WTC11 (cell line): ENCODE measurements around the gene WWOX. TPM values are rescaled to one million over a fixed set of nuclear protein-coding genes. Genes with fewer than 3 reads are reported as not detected.

ENCODE experiments used
- ATAC-seq: fragments of 200-7000 bp; cut with Tn5 transposase; 2 replicates; pipeline ENCODE4 v1.10.0; 2021; ENCODE audit warnings: mild to moderate bottlenecking, moderate library complexity
- CTCF ChIA-PET: fragments of 300-600 bp; sonication (Branson Sonifier 250); formaldehyde crosslinking; loops from one replicate; lab custom pipeline; 2021; ENCODE audit warnings: antibody characterized with exemption; lab: Charles Lee
- POLR2A ChIA-PET: fragments of 350-600 bp; sonication (Branson Sonifier 250); formaldehyde crosslinking; loops from one replicate; lab custom pipeline; 2021; ENCODE audit warnings: antibody characterized with exemption; lab: Charles Lee
- DNase-seq: peaks from one replicate; pipeline ENCODE4 v3.0.0; 2021; ENCODE audit warnings: low spot score
- H3K27ac Mint-ChIP-seq: 2 replicates; pipeline ENCODE4 v1.8.0; 2021; ENCODE audit warnings: mixed read lengths
- H3K27me3 Mint-ChIP-seq: 2 replicates; pipeline ENCODE4 v1.8.0; 2021; ENCODE audit warnings: low read depth, mild to moderate bottlenecking, moderate library complexity, mixed read lengths
- H3K36me3 Mint-ChIP-seq: 2 replicates; pipeline ENCODE4 v1.8.0; 2021; ENCODE audit warnings: mixed read lengths
- H3K4me1 Mint-ChIP-seq: 2 replicates; pipeline ENCODE4 v1.8.0; 2022; ENCODE audit warnings: mixed read lengths
- H3K4me3 Mint-ChIP-seq: 2 replicates; pipeline ENCODE4 v1.8.0; 2021; ENCODE audit warnings: mild to moderate bottlenecking, moderate library complexity, mixed read lengths
- H3K9me3 Mint-ChIP-seq: 2 replicates; pipeline ENCODE4 v1.8.0; 2021; ENCODE audit warnings: mixed read lengths
- CBFB ChIP-seq: sonication (generic); formaldehyde crosslinking; IDR thresholded peaks from 2 replicates; pipeline ENCODE4 v1.8.1; 2022; ENCODE audit warnings: mild to moderate bottlenecking, low read depth, missing genetic modification reagents
- CREB1 ChIP-seq: sonication (generic); formaldehyde crosslinking; IDR thresholded peaks from 2 replicates; pipeline ENCODE4 v1.8.0; 2023; ENCODE audit warnings: mild to moderate bottlenecking, missing genetic modification reagents
- ETV6 ChIP-seq: sonication (generic); formaldehyde crosslinking; IDR thresholded peaks from 2 replicates; pipeline ENCODE4 v1.8.1; 2022; ENCODE audit warnings: mild to moderate bottlenecking, missing genetic modification reagents
- FOXJ3 ChIP-seq: sonication (generic); formaldehyde crosslinking; IDR thresholded peaks from 2 replicates; pipeline ENCODE4 v1.9.0; 2021; ENCODE audit warnings: missing genetic modification reagents, mild to moderate bottlenecking, borderline replicate concordance
- IRF1 ChIP-seq: sonication (generic); formaldehyde crosslinking; IDR thresholded peaks from 2 replicates; pipeline ENCODE4 v1.8.0; 2023; ENCODE audit warnings: missing genetic modification reagents
- KAT7 ChIP-seq: sonication (generic); formaldehyde crosslinking; IDR thresholded peaks from 2 replicates; pipeline ENCODE4 v1.8.1; 2023; ENCODE audit warnings: missing genetic modification reagents, mild to moderate bottlenecking, borderline replicate concordance
- NR1H2 ChIP-seq: sonication (generic); formaldehyde crosslinking; IDR thresholded peaks from 2 replicates; pipeline ENCODE4 v1.9.0; 2021; ENCODE audit warnings: mild to moderate bottlenecking, moderate library complexity, missing genetic modification reagents
- OVOL2 ChIP-seq: fragments of 250-450 bp; sonication (Bioruptor Pico); IDR thresholded peaks from 2 replicates; pipeline ENCODE4 v1.9.0; 2021; ENCODE audit warnings: mild to moderate bottlenecking, borderline replicate concordance
- RELA ChIP-seq: sonication (generic); formaldehyde crosslinking; IDR thresholded peaks from 2 replicates; pipeline ENCODE4 v1.8.1; 2022; ENCODE audit warnings: missing genetic modification reagents, mild to moderate bottlenecking, borderline replicate concordance
- SMAD4 ChIP-seq: sonication (generic); formaldehyde crosslinking; IDR thresholded peaks from 2 replicates; pipeline ENCODE4 v1.8.0; 2022; ENCODE audit warnings: mild to moderate bottlenecking, missing genetic modification reagents
- SOX15 ChIP-seq: fragments of 250-450 bp; sonication (Bioruptor Pico); IDR thresholded peaks from 2 replicates; pipeline ENCODE4 v1.9.0; 2021; ENCODE audit warnings: mild to moderate bottlenecking
- USF2 ChIP-seq: sonication (generic); formaldehyde crosslinking; IDR thresholded peaks from 2 replicates; pipeline ENCODE4 v1.8.1; 2023; ENCODE audit warnings: mild to moderate bottlenecking, missing genetic modification reagents, moderate library complexity
- ZBTB21 ChIP-seq: sonication (generic); formaldehyde crosslinking; IDR thresholded peaks from 2 replicates; pipeline ENCODE4 v1.8.1; 2023; ENCODE audit warnings: mild to moderate bottlenecking, missing genetic modification reagents, borderline replicate concordance
- ZNF232 ChIP-seq: sonication (generic); formaldehyde crosslinking; IDR thresholded peaks from 2 replicates; pipeline ENCODE4 v1.8.0; 2022; ENCODE audit warnings: mild to moderate bottlenecking, missing genetic modification reagents
- total RNA-seq: library from RNA; stranded (reverse); gene quantifications from 3 replicates; pipeline ENCODE4 v1.2.3, GENCODE V29; 2021
- TF ChIP-seq, protein P1 (sequence below): sonication (generic); formaldehyde crosslinking; IDR thresholded peaks from 2 replicates; pipeline ENCODE4 v1.8.1; 2023; ENCODE audit warnings: mild to moderate bottlenecking, missing genetic modification reagents, moderate library complexity
- TF ChIP-seq, protein P2 (sequence below): fragments of 250-450 bp; sonication (Bioruptor Pico); IDR thresholded peaks from 2 replicates; pipeline ENCODE4 v2.1.2; 2022; ENCODE audit warnings: mild to moderate bottlenecking, moderate library complexity
- TF ChIP-seq, protein P3 (sequence below): fragments of 250-450 bp; sonication (Bioruptor Pico); IDR thresholded peaks from 2 replicates; pipeline ENCODE4 v1.9.0; 2021; ENCODE audit warnings: mild to moderate bottlenecking, borderline replicate concordance
- TF ChIP-seq, protein P4 (sequence below): fragments of 250-450 bp; sonication (Bioruptor Pico); IDR thresholded peaks from 2 replicates; pipeline ENCODE4 v1.9.0; 2021; ENCODE audit warnings: mild to moderate bottlenecking
- TF ChIP-seq, protein P5 (sequence below): sonication (generic); formaldehyde crosslinking; IDR thresholded peaks from 2 replicates; pipeline ENCODE4 v1.8.1; 2023; ENCODE audit warnings: mild to moderate bottlenecking, missing genetic modification reagents, borderline replicate concordance

The WWOX gene
- total RNA-seq, 1 experiment from 2014 or later, result 15.7 TPM

DNA sequence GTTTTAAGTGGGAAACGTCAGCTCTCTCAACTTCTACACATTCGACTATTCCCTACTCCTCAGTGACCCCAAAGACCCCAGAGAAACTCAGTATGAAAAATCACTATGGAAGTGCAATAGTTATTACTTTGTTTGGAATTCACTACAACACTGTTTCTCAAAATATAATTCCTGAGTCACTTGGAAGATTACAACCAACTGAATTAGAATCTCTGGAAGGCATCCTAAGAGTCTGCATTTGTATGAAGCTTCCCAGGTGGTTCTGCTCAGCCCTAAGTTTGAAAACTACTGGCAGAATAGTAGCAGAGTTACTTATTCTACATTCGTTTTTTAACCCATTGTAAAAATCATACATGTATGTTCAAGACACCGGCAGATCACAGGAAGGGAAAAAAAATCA lies 975.5 kb downstream of the WWOX start:
- Mint-ChIP-seq H3K27ac (no peak overlapping the region), H3K4me3 (no peak overlapping the region)

More for the DNA sequence above, 975.5 kb downstream of the WWOX start:
- Mint-ChIP-seq H3K9me3 (no peaks in the 10 kb centered on the region), H3K4me1 (peaks cover 39% of the 10 kb centered on the region), H3K27me3 (no peaks in the 10 kb centered on the region), H3K36me3 (no peaks in the 10 kb centered on the region)
- ChIA-PET POLR2A (no interaction called here), CTCF (interaction anchor here (1.0 kb wide), 2 partner anchors 85 to 304 kb away, joined by 3 read pairs; no protein-coding TSS in a partner anchor)
- ATAC-seq (no peak), DNase-seq (no peak)
- TF ChIP-seq, protein P1, sequence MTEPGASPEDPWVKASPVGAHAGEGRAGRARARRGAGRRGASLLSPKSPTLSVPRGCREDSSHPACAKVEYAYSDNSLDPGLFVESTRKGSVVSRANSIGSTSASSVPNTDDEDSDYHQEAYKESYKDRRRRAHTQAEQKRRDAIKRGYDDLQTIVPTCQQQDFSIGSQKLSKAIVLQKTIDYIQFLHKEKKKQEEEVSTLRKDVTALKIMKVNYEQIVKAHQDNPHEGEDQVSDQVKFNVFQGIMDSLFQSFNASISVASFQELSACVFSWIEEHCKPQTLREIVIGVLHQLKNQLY (CRISPR knock-in tag), result no peak
- no peak for TF ChIP-seq FOXJ3 (CRISPR knock-in tag)
- TF ChIP-seq, protein P2, sequence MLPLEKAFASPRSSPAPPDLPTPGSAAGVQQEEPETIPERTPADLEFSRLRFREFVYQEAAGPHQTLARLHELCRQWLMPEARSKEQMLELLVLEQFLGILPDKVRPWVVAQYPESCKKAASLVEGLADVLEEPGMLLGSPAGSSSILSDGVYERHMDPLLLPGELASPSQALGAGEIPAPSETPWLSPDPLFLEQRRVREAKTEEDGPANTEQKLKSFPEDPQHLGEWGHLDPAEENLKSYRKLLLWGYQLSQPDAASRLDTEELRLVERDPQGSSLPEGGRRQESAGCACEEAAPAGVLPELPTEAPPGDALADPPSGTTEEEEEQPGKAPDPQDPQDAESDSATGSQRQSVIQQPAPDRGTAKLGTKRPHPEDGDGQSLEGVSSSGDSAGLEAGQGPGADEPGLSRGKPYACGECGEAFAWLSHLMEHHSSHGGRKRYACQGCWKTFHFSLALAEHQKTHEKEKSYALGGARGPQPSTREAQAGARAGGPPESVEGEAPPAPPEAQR (CRISPR knock-in tag), result no peak
- no peak for TF ChIP-seq ETV6
- no peak for TF ChIP-seq SMAD4
- no peak for TF ChIP-seq SOX15 (CRISPR knock-in tag)
- no peak for TF ChIP-seq IRF1 (CRISPR knock-in tag)
- no peak for TF ChIP-seq RELA (CRISPR knock-in tag)
- TF ChIP-seq CBFB (CRISPR knock-in tag), result no peak
- TF ChIP-seq ZNF232, result no peak
- TF ChIP-seq, protein P3, sequence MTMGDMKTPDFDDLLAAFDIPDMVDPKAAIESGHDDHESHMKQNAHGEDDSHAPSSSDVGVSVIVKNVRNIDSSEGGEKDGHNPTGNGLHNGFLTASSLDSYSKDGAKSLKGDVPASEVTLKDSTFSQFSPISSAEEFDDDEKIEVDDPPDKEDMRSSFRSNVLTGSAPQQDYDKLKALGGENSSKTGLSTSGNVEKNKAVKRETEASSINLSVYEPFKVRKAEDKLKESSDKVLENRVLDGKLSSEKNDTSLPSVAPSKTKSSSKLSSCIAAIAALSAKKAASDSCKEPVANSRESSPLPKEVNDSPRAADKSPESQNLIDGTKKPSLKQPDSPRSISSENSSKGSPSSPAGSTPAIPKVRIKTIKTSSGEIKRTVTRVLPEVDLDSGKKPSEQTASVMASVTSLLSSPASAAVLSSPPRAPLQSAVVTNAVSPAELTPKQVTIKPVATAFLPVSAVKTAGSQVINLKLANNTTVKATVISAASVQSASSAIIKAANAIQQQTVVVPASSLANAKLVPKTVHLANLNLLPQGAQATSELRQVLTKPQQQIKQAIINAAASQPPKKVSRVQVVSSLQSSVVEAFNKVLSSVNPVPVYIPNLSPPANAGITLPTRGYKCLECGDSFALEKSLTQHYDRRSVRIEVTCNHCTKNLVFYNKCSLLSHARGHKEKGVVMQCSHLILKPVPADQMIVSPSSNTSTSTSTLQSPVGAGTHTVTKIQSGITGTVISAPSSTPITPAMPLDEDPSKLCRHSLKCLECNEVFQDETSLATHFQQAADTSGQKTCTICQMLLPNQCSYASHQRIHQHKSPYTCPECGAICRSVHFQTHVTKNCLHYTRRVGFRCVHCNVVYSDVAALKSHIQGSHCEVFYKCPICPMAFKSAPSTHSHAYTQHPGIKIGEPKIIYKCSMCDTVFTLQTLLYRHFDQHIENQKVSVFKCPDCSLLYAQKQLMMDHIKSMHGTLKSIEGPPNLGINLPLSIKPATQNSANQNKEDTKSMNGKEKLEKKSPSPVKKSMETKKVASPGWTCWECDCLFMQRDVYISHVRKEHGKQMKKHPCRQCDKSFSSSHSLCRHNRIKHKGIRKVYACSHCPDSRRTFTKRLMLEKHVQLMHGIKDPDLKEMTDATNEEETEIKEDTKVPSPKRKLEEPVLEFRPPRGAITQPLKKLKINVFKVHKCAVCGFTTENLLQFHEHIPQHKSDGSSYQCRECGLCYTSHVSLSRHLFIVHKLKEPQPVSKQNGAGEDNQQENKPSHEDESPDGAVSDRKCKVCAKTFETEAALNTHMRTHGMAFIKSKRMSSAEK (CRISPR knock-in tag), result no peak
- TF ChIP-seq, protein P4, sequence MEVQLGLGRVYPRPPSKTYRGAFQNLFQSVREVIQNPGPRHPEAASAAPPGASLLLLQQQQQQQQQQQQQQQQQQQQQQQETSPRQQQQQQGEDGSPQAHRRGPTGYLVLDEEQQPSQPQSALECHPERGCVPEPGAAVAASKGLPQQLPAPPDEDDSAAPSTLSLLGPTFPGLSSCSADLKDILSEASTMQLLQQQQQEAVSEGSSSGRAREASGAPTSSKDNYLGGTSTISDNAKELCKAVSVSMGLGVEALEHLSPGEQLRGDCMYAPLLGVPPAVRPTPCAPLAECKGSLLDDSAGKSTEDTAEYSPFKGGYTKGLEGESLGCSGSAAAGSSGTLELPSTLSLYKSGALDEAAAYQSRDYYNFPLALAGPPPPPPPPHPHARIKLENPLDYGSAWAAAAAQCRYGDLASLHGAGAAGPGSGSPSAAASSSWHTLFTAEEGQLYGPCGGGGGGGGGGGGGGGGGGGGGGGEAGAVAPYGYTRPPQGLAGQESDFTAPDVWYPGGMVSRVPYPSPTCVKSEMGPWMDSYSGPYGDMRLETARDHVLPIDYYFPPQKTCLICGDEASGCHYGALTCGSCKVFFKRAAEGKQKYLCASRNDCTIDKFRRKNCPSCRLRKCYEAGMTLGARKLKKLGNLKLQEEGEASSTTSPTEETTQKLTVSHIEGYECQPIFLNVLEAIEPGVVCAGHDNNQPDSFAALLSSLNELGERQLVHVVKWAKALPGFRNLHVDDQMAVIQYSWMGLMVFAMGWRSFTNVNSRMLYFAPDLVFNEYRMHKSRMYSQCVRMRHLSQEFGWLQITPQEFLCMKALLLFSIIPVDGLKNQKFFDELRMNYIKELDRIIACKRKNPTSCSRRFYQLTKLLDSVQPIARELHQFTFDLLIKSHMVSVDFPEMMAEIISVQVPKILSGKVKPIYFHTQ (CRISPR knock-in tag), result no peak
- no peak for TF ChIP-seq KAT7 (CRISPR knock-in tag)
- no peak for TF ChIP-seq NR1H2 (CRISPR knock-in tag)
- no peak for TF ChIP-seq ZBTB21
- TF ChIP-seq, protein P5, sequence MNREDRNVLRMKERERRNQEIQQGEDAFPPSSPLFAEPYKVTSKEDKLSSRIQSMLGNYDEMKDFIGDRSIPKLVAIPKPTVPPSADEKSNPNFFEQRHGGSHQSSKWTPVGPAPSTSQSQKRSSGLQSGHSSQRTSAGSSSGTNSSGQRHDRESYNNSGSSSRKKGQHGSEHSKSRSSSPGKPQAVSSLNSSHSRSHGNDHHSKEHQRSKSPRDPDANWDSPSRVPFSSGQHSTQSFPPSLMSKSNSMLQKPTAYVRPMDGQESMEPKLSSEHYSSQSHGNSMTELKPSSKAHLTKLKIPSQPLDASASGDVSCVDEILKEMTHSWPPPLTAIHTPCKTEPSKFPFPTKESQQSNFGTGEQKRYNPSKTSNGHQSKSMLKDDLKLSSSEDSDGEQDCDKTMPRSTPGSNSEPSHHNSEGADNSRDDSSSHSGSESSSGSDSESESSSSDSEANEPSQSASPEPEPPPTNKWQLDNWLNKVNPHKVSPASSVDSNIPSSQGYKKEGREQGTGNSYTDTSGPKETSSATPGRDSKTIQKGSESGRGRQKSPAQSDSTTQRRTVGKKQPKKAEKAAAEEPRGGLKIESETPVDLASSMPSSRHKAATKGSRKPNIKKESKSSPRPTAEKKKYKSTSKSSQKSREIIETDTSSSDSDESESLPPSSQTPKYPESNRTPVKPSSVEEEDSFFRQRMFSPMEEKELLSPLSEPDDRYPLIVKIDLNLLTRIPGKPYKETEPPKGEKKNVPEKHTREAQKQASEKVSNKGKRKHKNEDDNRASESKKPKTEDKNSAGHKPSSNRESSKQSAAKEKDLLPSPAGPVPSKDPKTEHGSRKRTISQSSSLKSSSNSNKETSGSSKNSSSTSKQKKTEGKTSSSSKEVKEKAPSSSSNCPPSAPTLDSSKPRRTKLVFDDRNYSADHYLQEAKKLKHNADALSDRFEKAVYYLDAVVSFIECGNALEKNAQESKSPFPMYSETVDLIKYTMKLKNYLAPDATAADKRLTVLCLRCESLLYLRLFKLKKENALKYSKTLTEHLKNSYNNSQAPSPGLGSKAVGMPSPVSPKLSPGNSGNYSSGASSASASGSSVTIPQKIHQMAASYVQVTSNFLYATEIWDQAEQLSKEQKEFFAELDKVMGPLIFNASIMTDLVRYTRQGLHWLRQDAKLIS (CRISPR knock-in tag), result no peak
- TF ChIP-seq CREB1 (CRISPR knock-in tag), result no peak
- no peak for TF ChIP-seq USF2 (CRISPR knock-in tag)
- no peak for TF ChIP-seq OVOL2
